Mesothelial cell of epicardium (in vitro differentiated cells): ENCODE results near the gene NMNAT2. TPM values are rescaled to one million over a fixed set of nuclear protein-coding genes. Genes with fewer than 3 reads are reported as not detected.

ENCODE experiments used
- DNase-seq, 2 experiments: peaks; one replicate each; pipeline ENCODE4 v3.0.0; 2021; ENCODE audit warnings: low spot score in 2 of 2; ENCODE audit not compliant: unreplicated experiment in 2 of 2
- H3K27ac Mint-ChIP-seq: 2 replicates; pipeline ENCODE4 v1.8.0; 2021; ENCODE audit warnings: mixed read lengths
- H3K27me3 Mint-ChIP-seq: 2 replicates; pipeline ENCODE4 v1.8.0; 2021; ENCODE audit warnings: low read depth, mixed read lengths
- H3K36me3 Mint-ChIP-seq: 2 replicates; pipeline ENCODE4 v1.8.0; 2021; ENCODE audit warnings: mixed read lengths
- H3K4me1 Mint-ChIP-seq: 2 replicates; pipeline ENCODE4 v1.8.0; 2021; ENCODE audit warnings: mixed read lengths
- H3K4me3 Mint-ChIP-seq: 2 replicates; pipeline ENCODE4 v1.8.0; 2021; ENCODE audit warnings: mild to moderate bottlenecking, moderate library complexity, mixed read lengths
- H3K9me3 Mint-ChIP-seq: 2 replicates; pipeline ENCODE4 v1.8.0; 2021; ENCODE audit warnings: mixed read lengths
- CTCF ChIP-seq: fragments of 200-600 bp; sonication (generic); IDR thresholded peaks from one replicate; pipeline ENCODE4 v1.5.0; 2021; ENCODE audit warnings: antibody characterized with exemption; ENCODE audit not compliant: unreplicated experiment
- total RNA-seq: library from RNA; stranded (reverse); gene quantifications from 3 replicates; pipeline ENCODE4 v1.2.1, GENCODE V29; 2021

NMNAT2 gene
- total RNA-seq, 1 donor from 2014 or later: 1.2 TPM

GRCh38 chr1:183223467-183223866 lies 194.7 kb downstream of the NMNAT2 start:
- Mint-ChIP-seq H3K4me3 (no peak overlapping the region), H3K4me1 (peaks cover 16% of the 10 kb centered on the region), H3K27me3 (no peaks in the 10 kb centered on the region), H3K27ac (no peak overlapping the region), H3K9me3 (no peaks in the 10 kb centered on the region), H3K36me3 (no peaks in the 10 kb centered on the region)
- TF ChIP-seq CTCF: no peak
- no peak for DNase-seq

- Mint-ChIP-seq H3K27ac (no peak overlapping the region), H3K27me3 (no peaks in the 10 kb centered on the region), H3K9me3 (no peaks in the 10 kb centered on the region), H3K36me3 (no peaks in the 10 kb centered on the region), H3K4me1 (peaks cover 19% of the 10 kb centered on the region), H3K4me3 (no peak overlapping the region)
- TF ChIP-seq CTCF: no peak
- DNase-seq: no peak
These were observed 195.3 kb downstream of the NMNAT2 start for GRCh38 chr1:183222909-183223308.

GRCh38 chr1:183219616-183220009 lies 198.6 kb downstream of the NMNAT2 start:
- Mint-ChIP-seq H3K36me3 (no peaks in the 10 kb centered on the region), H3K27me3 (no peaks in the 10 kb centered on the region), H3K27ac (peak overlapping the region; percentile 70), H3K4me3 (no peak overlapping the region), H3K4me1 (peaks cover 24% of the 10 kb centered on the region), H3K9me3 (no peaks in the 10 kb centered on the region)
- no peak for TF ChIP-seq CTCF
- DNase-seq: no peak

- no peak overlapping the region for H3K4me3 Mint-ChIP-seq
- H3K27ac Mint-ChIP-seq: peak overlapping the region; percentile 70
- H3K9me3 Mint-ChIP-seq: no peaks in the 10 kb centered on the region
- no peaks in the 10 kb centered on the region for H3K36me3 Mint-ChIP-seq
- peaks cover 24% of the 10 kb centered on the region for H3K4me1 Mint-ChIP-seq
- DNase-seq: peak; percentile 52 to 62
- H3K27me3 Mint-ChIP-seq: no peaks in the 10 kb centered on the region
- no peak for TF ChIP-seq CTCF
These were observed 199.1 kb downstream of the NMNAT2 start for GRCh38 chr1:183218971-183219615.

GRCh38 chr1:183218027-183218618 lies 200.1 kb downstream of the NMNAT2 start:
- no peak for DNase-seq
- Mint-ChIP-seq H3K9me3 (no peaks in the 10 kb centered on the region), H3K27ac (peak overlapping the region; percentile 70), H3K27me3 (no peaks in the 10 kb centered on the region), H3K4me1 (peaks cover 24% of the 10 kb centered on the region), H3K4me3 (no peak overlapping the region), H3K36me3 (no peaks in the 10 kb centered on the region)
- no peak for TF ChIP-seq CTCF

- Mint-ChIP-seq H3K27me3 (no peaks in the 10 kb centered on the region), H3K36me3 (no peaks in the 10 kb centered on the region), H3K4me1 (peaks cover 24% of the 10 kb centered on the region), H3K27ac (no peak overlapping the region), H3K9me3 (no peaks in the 10 kb centered on the region), H3K4me3 (no peak overlapping the region)
- TF ChIP-seq CTCF: no peak
- no peak for DNase-seq
These were observed 202.2 kb downstream of the NMNAT2 start for GRCh38 chr1:183215936-183216335.
